Measurements from ENCODE around the gene CNTROB. TPM values are rescaled to one million over a fixed set of nuclear protein-coding genes. Genes with fewer than 3 reads are reported as not detected.

CNTROB gene
- polyA plus RNA-seq, 1 donor from 2014 or later = 48.7 TPM

GRCh38 chr17:7889166-7889955 is 42.6 kb upstream of the CNTROB start:
- Histone ChIP-seq H3K9ac (ENCODE audit: low read length) (peak overlapping the region; percentile 100), H2AFZ (ENCODE audit: low read depth, low read length) (no peak overlapping the region), H4K20me1 (ENCODE audit: insufficient read depth) (no peaks in the 10 kb centered on the region), H3K27me3 (ENCODE audit: insufficient read depth, low read depth, low read length) (no peaks in the 10 kb centered on the region), H3K4me3 (ENCODE audit: low read length) (peak overlapping the region; percentile 100), H3K79me2 (replicated peaks; ENCODE audit: insufficient read depth, low read length) (peaks cover 55% of the 10 kb centered on the region), H3F3A (ENCODE audit: insufficient read depth, low read length, poor library complexity, severe bottlenecking) (peaks cover 7% of the 10 kb centered on the region), H3K36me3 (ENCODE audit: insufficient read depth, low read length) (no peaks in the 10 kb centered on the region), H3K4me2 (ENCODE audit: low read length) (peak overlapping the region; percentile 69), H3K9me3 (ENCODE audit: low read length) (no peaks in the 10 kb centered on the region), H3K27ac (ENCODE audit: low read length) (peak overlapping the region; percentile 99), H3K9me2 (ENCODE audit: insufficient read depth, low read length) (no peaks in the 10 kb centered on the region)
- TF ChIP-seq CTCF (IDR thresholded peaks at IDR 0.05; ENCODE audit: poor library complexity, severe bottlenecking) (no peak), EZH2 (IDR thresholded peaks at IDR 0.05; ENCODE audit: borderline replicate concordance, insufficient read depth, low read length, poor library complexity, severe bottlenecking) (no peak), POLR2AphosphoS5 (IDR thresholded peaks at IDR 0.05) (no peak), MXI1 (conservative IDR thresholded peaks at IDR 0.05; ENCODE audit: poor library complexity, severe bottlenecking) (no peak), TAF1 (IDR thresholded peaks at IDR 0.05; ENCODE audit: low read depth) (no peak), EP300 (conservative IDR thresholded peaks at IDR 0.05; ENCODE audit: poor library complexity, severe bottlenecking) (no peak), REST (IDR thresholded peaks at IDR 0.05; ENCODE audit: borderline replicate concordance) (no peak), SMC3 (conservative IDR thresholded peaks at IDR 0.05; ENCODE audit: poor library complexity) (no peak), RAD21 (conservative IDR thresholded peaks at IDR 0.05) (no peak)

GRCh38 chr17:7893187-7893880 is 38.7 kb upstream of the CNTROB start:
- TF ChIP-seq EZH2 (IDR thresholded peaks at IDR 0.05; ENCODE audit: borderline replicate concordance, insufficient read depth, low read length, poor library complexity, severe bottlenecking) (no peak), RAD21 (conservative IDR thresholded peaks at IDR 0.05) (no peak), SMC3 (conservative IDR thresholded peaks at IDR 0.05; ENCODE audit: poor library complexity) (no peak), REST (IDR thresholded peaks at IDR 0.05; ENCODE audit: borderline replicate concordance) (no peak), CTCF (IDR thresholded peaks at IDR 0.05; ENCODE audit: poor library complexity, severe bottlenecking) (no peak), MXI1 (conservative IDR thresholded peaks at IDR 0.05; ENCODE audit: poor library complexity, severe bottlenecking) (no peak), TAF1 (IDR thresholded peaks at IDR 0.05; ENCODE audit: low read depth) (no peak), EP300 (conservative IDR thresholded peaks at IDR 0.05; ENCODE audit: poor library complexity, severe bottlenecking) (no peak)
- Histone ChIP-seq H4K20me1 (ENCODE audit: insufficient read depth) (no peaks in the 10 kb centered on the region), H3K27ac (ENCODE audit: low read length) (no peak overlapping the region), H3K4me2 (ENCODE audit: low read length) (no peak overlapping the region), H3K9me3 (ENCODE audit: low read length) (no peaks in the 10 kb centered on the region), H3K9ac (ENCODE audit: low read length) (no peak overlapping the region), H3K79me2 (replicated peaks; ENCODE audit: insufficient read depth, low read length) (peaks cover 34% of the 10 kb centered on the region), H3K27me3 (ENCODE audit: insufficient read depth, low read depth, low read length) (no peaks in the 10 kb centered on the region), H3K36me3 (ENCODE audit: insufficient read depth, low read length) (peaks cover 4% of the 10 kb centered on the region), H3K9me2 (ENCODE audit: insufficient read depth, low read length) (no peaks in the 10 kb centered on the region), H3K4me3 (ENCODE audit: low read length) (no peak overlapping the region), H3F3A (ENCODE audit: insufficient read depth, low read length, poor library complexity, severe bottlenecking) (peaks cover 2% of the 10 kb centered on the region), H2AFZ (ENCODE audit: low read depth, low read length) (no peak overlapping the region)

All from neural cell (in vitro differentiated cells).